Renal pelvis (tissue), 4 donors: ENCODE results near the gene GABRG3. TPM values are rescaled to one million over a fixed set of nuclear protein-coding genes. Genes with fewer than 3 reads are reported as not detected.
"Not testable (repeated sequence)": the region's sequence is repeated elsewhere in the genome, so short reads cannot be mapped to it uniquely, and the experiment has no call there.

Experiments
- DNase-seq: peaks from one replicate; pipeline ENCODE4 v3.0.0-alpha.2; 2013
- polyA plus RNA-seq, 3 donors: library from polyadenylated mRNA; unstranded; fragments of 120-200 nt; gene quantifications; one replicate each; pipeline ENCODE4 v1.2.1, GENCODE V29; 2013; ENCODE audit not compliant: insufficient read length in 3 of 3

Gene GABRG3
- polyA plus RNA-seq, 3 donors: 1.4 to 2.3 (median 1.7) TPM

DNA sequence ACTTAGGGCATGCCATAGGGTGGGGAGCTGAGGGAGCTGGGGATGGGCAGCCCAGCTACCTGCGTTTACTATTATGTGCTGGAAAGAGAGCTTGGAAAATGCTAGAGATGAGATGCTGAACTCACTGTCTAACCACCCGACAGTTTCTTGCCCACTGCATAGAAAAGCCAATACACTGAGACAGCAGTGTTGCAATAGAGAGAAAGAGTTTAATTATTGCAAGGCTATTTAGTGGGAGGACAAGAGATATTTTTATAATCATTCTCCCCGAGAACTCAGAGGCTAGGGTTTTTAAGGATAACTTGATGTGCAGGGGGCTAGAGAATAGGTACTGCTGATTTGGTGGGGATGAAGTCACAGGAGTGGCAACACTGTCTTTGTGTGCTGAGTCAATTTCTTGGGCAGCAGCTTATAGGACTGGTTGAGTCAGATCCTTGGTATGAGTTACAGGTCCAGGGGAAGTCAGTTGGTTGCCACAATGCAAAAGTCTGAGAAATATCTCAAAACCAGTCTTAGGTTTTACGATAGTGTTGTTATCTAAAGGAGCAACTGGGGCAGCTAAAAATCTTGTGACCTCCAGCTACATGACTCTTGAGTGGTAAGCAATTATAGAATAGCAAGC is 205.9 kb downstream of the GABRG3 start:
- no peak for DNase-seq

DNA sequence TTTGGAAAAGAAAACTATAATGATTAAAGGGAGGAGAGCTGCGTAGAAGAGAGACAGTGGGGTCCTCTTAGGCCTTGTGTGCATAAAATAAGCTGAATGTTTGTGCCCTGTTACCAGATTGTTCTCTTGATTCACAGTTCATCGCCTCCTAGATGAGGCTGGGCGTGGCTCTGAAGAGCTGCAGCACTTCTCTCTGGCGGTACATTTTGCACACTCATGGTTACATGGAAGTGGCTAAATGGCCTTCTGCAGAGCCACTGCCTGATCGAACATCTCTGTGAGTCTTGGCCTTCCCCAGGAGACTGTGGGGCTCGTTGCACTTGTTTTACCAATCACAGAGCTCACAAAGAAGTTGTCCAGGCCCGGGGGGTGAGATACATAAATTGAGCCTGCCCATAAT is 208.8 kb downstream of the GABRG3 start:
- no peak for DNase-seq

DNA sequence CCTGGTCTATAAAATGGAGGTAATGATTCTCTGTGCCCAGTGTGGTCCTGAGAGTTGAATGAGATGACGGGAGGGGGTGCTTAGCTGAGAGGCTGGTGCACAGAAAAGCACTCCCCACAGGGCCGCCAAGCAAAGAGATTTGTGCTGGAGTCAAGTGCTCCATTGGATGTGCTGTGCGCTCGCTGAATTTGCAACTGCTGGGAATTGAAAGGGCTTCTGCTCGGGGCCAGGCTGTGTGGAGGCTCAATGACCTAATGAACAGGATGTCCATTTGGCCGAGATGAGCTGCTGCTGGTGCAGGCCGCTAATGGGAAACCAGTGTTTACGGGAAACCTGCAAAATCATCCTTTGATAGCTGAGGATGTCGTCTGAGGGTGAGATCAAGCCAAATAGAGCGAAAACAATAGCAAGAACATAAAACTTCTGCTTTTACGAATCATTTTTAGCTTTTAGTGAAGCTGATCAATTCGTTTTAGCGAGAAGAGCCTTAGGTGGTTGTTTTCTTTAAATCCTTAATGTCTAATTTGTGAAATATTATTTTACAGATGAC is 211.7 kb downstream of the GABRG3 start:
- no peak for DNase-seq

DNA sequence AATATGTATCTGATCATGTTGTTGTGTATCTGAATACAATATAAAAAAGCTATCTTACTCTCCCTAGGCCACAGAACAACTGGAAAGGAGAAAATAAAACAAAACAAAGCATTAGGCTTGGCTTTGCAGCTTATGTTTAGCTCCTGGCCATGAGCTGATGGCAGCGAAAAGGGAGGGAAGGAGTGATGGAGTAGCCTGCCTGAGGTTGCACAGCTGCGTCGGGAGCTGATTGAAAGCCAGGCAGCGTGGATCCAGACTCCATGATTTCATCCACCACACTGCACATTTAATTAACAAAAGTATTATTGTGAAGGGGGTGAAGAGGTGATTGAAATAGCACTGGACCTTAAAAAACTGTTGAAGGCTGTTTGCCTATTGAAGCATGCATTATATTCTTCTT is 212.2 kb downstream of the GABRG3 start:
- no peak for DNase-seq

DNA sequence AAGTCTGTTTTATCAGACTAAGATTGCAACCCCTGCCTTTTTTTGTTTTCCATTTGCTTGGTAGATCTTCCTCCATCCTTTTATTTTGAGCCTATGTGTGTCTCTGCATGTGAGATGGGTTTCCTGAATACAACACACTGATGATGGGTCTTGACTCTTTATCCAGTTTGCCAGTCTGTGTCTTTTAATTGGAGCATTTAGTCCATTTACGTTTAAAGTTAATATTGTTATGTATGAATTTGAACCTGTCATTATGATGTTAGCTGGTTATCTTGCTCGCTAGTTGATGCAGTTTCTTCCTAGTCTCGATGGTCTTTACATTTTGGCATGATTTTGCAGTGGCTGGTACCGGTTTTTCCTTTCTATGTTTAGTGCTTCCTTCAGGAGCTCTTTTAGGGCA is 220.5 kb downstream of the GABRG3 start:
- DNase-seq: not testable (repeated sequence)

DNA sequence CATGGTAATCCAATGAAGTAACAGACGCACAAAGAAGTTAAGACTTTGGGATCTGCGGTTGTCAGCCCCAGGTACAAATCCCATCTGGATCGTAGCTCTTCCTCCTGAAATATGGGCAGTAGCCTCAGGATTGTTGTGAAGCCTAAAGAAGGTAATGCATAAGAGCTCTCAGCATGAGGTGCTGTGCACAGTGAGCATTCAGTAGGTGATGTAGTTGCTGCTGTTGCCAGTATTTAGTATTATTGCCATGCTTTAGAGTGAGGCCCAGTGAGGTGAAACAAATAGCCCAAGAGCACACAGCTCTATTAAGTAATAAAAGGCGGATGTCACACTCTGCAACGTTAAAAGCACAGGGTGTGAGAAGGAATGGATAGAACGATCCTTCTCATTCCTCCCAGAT is 225.7 kb downstream of the GABRG3 start:
- no peak for DNase-seq

DNA sequence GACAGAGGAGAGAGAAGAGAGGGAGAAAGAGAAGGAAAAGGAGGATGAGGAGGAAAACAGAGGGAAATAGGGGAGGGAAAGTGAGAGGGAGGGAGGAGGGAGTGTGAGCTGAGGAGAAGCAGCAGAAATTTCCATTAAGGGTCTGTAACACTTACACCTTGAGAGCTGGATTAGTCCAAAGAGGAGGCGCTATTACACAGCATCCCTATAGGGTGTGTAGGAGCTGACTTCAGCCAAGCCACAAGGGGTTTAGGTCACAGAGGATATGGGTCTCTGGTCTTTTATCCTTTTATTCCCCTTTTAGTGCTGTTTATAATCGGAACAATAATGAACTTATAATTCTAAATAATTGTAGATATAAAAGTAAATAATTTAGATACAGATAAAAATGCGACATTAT is 230.4 kb downstream of the GABRG3 start:
- DNase-seq: no peak

DNA sequence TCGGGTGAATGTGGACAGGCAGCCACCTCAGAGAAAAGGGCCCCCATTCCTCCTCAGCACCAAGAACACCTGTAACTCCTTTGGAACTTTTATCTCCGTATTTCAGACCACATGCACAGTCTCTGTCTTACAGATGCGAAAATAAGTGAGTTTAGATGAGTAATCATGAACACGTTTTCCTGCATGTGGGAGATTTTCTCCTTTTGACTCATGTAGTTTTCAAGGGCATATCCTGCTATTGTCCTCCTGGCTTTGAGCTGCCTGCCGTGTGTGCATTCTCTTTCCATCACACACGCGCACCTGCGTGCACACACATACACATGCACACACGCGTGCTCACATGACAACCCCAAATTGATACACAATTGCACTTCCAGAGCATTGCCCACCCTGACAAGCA is 239.2 kb downstream of the GABRG3 start:
- DNase-seq: no peak

DNA sequence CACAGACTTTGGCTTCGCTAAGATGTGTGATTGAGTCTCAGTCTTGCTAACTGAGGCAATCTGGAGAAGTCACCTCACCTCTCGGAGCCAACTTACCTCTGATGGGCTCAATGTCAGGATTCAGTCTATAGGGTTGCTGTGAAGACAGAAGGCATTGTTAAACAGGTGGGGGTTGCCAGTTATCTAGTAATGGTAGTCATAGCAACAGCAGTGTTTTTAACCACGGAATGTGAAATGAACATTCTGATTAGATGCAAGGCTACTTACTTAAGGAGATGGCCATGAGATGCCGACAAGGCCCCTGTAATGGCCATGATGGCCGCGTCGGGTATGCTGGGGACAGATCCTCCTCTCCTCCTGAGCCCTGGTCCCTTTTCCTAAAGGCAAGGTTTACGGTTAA is 243.1 kb downstream of the GABRG3 start:
- DNase-seq: no peak

DNA sequence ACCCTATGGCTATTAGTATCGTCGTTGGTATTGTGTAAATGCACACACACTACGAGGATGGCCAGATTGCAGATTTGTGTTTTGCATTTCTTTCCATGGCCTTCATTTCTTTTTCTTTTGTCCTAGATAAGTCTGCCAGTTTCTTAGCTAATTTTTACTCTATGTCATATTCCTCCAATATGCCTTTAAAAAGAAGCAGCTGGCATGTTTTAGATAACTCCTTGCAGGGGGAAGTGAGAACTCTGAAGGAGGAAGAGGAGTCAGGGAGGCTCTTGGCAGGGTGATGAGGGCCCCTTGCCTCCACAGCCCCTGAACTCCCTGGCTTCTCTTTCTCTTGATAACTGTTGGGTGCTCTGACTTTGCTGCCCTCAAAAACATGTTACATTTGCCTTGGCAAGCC is 244.0 kb downstream of the GABRG3 start:
- no peak for DNase-seq

DNA sequence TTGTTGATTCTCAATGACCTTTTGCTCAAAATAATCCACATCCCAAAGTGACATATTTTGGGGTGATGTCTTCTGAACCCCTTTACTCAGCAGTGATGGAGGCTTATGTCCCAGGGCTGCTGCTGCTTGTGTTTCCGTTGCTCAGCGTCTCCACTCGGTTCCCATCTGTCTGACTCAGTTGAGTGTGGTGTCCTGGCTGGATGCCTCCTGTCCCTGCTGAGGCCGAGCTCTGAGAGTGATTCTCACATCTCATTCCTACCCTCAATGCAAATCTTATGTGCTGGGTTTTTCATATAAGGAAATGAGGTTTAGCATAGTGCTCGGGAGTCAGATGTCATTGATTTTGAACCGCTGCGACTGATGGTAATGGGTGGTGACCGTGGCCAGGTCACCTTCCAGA is 247.4 kb downstream of the GABRG3 start:
- DNase-seq: no peak

DNA sequence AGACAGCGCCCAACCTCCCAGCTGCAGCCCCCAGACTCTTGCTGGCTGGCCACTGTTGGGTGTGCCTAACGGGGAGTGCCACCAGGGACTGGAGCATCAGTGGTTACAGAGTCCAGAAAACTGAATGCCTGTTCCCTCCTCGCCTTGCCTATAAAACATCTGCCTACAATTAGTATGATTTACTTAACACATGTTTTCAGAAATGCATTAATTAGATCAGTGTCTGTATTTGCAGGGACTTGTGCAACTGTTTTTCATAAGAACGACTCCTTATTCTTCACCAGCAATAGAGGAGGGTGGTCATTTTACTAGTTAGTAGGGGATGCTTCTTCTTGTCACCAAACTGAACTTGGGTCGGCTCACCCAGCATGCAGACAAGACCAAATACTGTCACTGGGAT is 248.7 kb downstream of the GABRG3 start:
- no peak for DNase-seq

DNA sequence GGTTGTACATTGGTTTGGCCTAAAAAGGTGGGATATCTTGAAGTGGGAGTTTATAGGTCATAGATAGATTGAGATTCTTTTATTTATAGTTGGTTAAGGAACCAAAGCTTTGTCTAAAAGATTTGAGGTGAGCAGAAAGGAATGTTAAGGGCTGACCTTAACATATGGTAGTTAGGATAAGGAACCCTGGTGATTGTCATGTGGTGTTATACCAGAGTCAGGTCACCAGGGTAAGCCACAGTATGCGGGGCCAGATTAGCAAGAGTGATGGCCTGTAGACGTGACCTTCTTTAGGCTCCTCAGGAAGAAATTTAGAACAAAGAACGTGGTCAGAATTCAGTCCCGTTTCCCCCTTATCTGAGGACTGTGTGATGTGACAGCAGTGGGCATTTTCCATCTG is 249.2 kb downstream of the GABRG3 start:
- DNase-seq: no peak

DNA sequence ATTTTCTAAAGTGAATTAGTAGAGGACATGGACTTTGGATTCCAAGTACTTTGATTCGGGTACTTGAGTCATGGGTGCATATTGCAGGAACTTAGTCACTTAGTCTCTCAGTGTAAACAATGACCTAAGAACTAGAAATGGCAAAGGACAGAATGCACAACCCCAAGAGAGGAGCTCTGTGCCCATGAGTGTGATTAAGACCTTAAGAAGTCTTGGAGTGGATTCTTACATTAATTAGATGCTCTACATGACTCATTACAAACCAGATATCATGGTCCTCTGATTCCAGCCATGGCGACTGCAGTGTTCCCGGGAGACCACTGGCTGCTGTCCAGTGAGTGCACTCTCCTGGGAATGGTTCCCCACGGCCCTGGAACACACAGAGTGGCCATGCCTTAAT is 251.5 kb downstream of the GABRG3 start:
- no peak for DNase-seq

DNA sequence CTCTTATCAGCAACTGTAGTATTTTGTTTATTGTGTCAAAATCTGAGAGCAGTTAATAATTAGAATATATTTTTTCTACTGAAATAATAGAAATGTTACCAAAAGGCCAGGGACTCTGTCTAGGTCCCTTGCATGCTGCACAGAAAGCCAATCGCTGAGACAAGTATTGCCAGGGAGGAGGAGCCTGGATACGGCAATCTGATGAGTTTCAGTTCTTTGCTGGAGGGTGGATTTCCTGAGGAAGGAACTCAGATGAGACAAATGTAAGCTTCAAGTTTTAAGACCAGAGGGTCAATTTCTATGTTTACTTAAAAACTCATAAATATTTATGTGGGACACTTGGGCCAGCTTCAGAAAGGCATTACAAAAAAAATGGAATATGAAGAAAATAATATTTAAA is 252.2 kb downstream of the GABRG3 start:
- no peak for DNase-seq

DNA sequence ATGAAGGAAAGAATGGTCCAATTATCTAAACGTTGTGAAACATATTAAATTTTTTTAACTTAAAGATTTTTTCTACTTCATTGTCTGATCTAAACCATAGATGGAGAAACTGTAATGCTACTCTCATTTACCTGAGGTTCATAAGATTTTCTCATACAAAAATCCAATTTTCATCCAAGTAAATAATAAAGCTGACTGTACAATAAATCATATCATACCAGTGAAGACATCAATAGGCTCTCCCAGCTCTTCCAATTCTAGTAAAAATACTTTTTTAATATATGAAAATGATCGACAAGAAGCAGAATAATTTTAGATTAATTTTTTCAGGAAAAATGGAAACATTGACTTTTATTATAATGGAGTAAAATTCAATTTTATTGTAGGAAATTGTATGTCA is 260.8 kb downstream of the GABRG3 start:
- DNase-seq: no peak

DNA sequence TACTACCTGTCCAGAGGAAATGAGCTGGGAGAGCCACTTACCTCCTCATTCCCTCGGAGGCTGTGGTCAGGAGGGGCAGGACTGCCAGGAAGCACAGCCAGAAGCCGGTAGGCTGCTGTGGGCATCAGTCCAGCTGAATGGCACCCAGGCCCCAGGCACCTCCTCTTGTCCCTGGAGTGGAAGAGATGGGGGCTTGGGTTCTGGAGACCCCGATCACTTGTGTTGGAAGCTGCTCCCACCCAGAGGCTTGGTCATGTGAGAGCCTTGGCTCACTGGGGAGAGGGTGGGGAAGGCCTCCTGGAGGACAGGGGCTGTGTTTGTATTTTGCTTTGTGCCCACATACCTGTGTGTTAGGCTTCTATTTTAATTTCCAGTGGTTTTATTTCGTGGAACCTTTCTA is 261.9 kb downstream of the GABRG3 start:
- no peak for DNase-seq

DNA sequence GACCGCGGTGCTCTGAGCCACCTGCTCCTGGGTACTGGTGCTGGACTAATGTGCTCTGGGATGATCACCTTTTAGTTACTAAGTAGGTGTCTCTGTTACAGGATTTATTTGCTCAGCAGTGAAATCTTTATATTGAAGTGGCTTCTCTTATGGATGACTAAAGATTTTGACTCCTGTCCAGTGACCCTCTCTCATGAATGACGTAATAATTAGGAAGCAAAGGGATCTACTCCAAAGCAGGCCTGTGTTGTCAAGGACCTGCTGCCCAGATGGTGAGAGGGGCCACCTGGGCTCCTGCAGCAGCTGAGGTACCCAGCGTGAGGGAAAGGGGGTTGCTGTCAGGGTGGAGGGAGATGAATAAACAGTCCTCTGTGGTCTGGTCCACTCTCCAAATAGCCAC is 263.6 kb downstream of the GABRG3 start:
- no peak for DNase-seq

DNA sequence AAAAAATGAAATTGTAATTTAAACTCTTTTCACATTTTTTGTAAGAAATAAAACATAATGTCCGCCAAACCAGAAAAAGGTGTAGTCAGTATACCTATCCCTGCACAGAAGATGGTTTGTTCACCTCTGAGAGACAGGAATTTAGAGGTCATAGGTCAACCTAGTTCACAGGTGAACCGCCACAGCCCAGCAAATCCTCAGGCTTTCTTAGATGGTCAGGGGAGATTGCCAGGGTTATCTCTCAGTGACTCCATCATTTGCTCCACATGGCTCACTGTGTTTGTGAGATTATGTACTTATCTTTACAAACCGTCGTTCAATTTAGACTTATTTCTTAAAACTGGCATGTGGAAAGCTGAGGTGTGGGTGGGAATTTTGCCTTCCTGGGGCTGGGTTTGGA is 264.2 kb downstream of the GABRG3 start:
- no peak for DNase-seq

DNA sequence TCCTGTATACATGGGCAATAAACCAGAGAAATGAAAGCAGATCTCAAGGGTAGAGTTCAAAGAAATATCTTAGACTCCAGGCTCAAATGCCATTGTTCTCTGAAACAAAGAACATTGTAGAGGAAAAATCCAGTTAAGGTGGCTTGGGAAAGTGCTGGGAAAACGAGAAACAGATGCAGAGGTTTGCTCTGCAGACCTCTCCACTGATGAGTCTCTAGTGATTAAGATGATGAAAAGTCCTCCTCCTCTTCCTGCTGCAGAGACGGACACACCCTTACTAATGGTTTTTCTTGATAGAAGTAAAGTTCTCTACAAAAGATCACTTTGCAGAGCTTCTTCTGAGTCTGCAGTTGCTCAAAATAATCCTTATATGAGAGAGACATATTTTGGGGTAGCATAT is 264.7 kb downstream of the GABRG3 start:
- no peak for DNase-seq

DNA sequence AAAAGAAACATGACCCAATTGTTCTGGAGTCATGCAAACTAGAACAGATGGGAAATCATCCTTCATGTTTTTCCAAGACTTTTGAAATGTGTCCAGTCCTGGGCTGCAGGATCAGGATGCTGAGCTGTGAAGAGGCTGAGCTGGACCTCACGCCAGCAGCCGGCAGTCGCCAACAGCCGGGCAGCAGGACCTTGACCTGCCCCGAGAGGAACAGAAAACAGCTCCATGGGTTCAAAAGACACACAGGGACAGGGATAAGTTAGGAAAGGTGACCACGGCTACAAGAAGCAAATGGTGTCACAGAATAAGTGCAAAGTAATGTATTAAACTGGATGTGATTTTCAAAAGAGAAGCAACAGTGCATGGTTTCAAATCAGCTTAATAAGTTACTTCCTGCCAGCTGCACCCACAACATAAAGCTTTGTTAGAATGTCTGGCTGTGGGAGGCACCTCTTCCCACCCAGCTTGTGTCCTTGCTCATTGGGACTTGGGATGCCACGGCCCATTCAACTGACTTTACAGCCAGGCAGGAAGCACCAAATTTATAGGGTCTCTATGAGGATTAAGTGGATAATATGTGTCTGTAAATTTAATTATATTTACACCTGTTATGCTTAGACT is 266.4 kb downstream of the GABRG3 start:
- no peak for DNase-seq

DNA sequence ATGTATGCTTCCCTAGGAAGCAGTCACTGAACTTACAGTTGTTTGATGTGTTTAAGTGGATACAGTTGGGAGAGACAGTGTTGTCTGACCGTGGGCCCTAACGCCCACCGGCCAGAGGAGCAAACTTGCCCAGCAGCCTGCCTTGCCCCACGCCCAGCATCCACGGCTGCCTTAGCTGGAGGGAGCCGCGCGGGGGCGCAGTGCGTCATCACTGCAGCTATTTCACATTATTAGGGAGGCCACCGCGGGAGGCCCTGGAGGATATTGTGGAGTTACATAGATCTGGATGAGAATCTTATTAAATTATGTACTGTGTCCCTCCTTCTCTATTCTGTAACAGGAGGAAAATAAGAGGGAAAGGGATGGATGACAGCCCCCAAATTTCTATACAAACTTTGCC is 267.2 kb downstream of the GABRG3 start:
- no peak for DNase-seq

DNA sequence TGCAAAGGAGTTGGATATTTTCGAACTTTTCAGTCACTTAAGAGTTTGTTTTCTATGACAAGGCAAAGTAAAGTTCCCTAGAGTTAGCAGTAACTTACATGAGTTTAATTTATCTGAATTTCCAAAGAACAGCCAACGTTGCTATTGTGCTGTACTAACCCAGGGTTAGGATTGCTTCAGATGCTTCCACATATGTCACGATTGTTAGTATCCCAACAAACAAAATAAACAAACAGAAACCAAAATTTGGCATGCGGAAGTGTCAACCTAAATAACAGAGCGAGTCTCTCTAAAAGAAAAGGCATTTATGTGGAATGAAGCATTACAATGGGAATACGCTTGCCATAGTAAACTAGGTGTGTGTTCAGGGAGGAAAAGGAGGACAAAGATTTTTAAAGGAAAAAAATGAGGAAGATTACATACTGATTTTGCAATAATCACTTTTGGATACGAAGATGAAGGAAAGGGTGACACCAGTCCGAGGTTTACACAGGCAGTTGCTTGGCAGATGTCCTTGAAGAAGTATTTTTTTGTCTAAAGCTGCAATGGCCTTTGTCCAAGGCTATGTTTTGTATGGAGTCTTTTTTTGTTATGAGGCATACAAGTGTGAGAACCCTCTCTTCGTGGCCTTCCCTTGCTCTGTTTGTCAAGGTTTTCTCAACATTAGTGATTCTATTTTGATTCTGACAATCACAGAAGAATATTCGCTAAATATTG is 267.9 kb downstream of the GABRG3 start:
- no peak for DNase-seq
